ENCODE results near the gene CBX1. TPM values are rescaled to one million over a fixed set of nuclear protein-coding genes. Genes with fewer than 3 reads are reported as not detected.
A peak's percentile ranks its signal among the peaks of the same experiment; 100 is the strongest.

CBX1 gene
- total and polyA plus RNA-seq, 2 of the 13 experiments (the other 11 are each of a cell fraction or from before 2014, with no cell fraction given), result 17.8 to 108 TPM

DNA sequence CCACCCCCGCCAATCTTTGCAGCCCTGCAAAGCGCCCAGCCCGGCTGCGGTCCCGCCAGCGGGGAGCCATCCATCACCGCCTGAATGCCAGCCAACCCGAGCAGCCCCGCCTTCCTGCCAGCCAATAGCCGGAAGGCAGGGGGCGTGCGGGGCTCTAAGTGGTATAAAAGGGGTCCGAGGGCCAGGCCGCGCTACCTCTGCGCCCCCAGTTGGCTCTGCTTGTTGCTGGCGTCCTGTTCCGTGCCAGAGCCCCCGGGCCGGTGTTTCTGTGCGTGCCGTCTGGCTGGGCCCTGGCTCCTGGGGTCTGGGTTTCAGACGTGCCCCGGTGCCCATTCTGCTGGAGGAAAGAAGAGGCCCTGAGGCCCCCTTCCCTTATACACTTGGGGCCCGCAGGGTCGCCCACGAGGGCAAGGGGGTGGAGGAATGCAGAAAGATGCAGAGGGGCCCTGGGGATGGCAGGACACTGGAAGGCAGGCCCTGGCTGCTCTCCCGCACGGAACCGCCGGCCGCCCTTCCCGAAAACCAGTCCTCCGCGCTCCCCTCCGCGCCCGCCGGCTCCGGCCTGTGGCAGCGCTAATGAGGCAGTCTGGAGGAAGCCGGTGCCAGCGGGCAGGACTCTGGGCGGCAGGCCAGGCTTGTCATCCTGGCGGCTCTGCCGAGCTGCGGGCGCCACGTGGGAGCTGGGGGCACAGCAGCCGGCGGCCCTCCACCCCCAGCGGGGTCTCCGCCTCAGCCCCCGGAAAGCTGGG is 77.7 kb downstream of the CBX1 start (continued):
- TF ChIP-seq POLR2AphosphoS2 (IDR thresholded peaks at IDR 0.05; ENCODE audit: low read depth, low read length) (no peak), THYN1 (CRISPR knock-in tag; IDR thresholded peaks at IDR 0.05; ENCODE audit: borderline replicate concordance, low read depth) (no peak), RBAK (CRISPR knock-in tag; IDR thresholded peaks at IDR 0.05) (no peak), ZNF557 (CRISPR knock-in tag; IDR thresholded peaks at IDR 0.05) (no peak), ZKSCAN5 (CRISPR knock-in tag; IDR thresholded peaks at IDR 0.05) (no peak), MLLT10 (CRISPR knock-in tag; IDR thresholded peaks at IDR 0.05) (no peak), ATF1 (CRISPR knock-in tag; IDR thresholded peaks at IDR 0.05) (no peak), ZMYM4 (CRISPR knock-in tag; IDR thresholded peaks at IDR 0.05) (no peak), ZNF276 (CRISPR knock-in tag; IDR thresholded peaks at IDR 0.05; ENCODE audit: low read depth) (no peak; the same call in 1 of the 2 replicates), SIN3B (IDR thresholded peaks at IDR 0.05; ENCODE audit: low read length) (no peak), ZXDC (CRISPR knock-in tag; IDR thresholded peaks at IDR 0.05) (no peak; the same call in 1 of the 2 replicates), NFYB (CRISPR knock-in tag; IDR thresholded peaks at IDR 0.05) (peak; percentile 71), MAFF (IDR thresholded peaks at IDR 0.05; ENCODE audit: low read depth, low read length) (no peak), U2AF1 (optimal IDR thresholded peaks at IDR 0.05; ENCODE audit: low read depth, low read length) (no peak), SMAD9 (CRISPR knock-in tag; IDR thresholded peaks at IDR 0.05) (no peak), PITX1 (CRISPR knock-in tag; IDR thresholded peaks at IDR 0.05) (no peak), ZNF17 (CRISPR knock-in tag; IDR thresholded peaks at IDR 0.05) (no peak), SPEN (CRISPR knock-in tag; IDR thresholded peaks at IDR 0.05; ENCODE audit: low read depth) (no peak; the same call in 1 of the 2 replicates), SMAD3 (CRISPR knock-in tag; IDR thresholded peaks at IDR 0.05) (no peak), ZNF766 (CRISPR knock-in tag; IDR thresholded peaks at IDR 0.05; ENCODE audit: borderline replicate concordance) (no peak), THAP7 (CRISPR knock-in tag; IDR thresholded peaks at IDR 0.05) (no peak), ATF5 (CRISPR knock-in tag; IDR thresholded peaks at IDR 0.05; ENCODE audit: low read depth) (no peak), NFYC (CRISPR knock-in tag; IDR thresholded peaks at IDR 0.05) (peak; percentile 74), IRX3 (CRISPR knock-in tag; IDR thresholded peaks at IDR 0.05; ENCODE audit: borderline replicate concordance, low read depth) (no peak)
